Measurements from ENCODE around the gene NUP188. TPM values are rescaled to one million over a fixed set of nuclear protein-coding genes. Genes with fewer than 3 reads are reported as not detected.

Gene NUP188
- total and polyA plus RNA-seq, 2 of the 13 experiments (the other 11 are each of a cell fraction or from before 2014, with no cell fraction given) = 28.0 to 38.5 TPM

GRCh38 chr9:128917151-128917849 is 30.2 kb upstream of the NUP188 start (continued):
- TF ChIP-seq MBD4 (IDR thresholded peaks at IDR 0.05; ENCODE audit: borderline replicate concordance, low read length) (no peak), KLF12 (CRISPR knock-in tag; IDR thresholded peaks at IDR 0.05; ENCODE audit: borderline replicate concordance) (peak; percentile 60; the same call in 1 of the 2 replicates), THYN1 (CRISPR knock-in tag; IDR thresholded peaks at IDR 0.05; ENCODE audit: borderline replicate concordance, low read depth) (no peak), HIVEP1 (CRISPR knock-in tag; IDR thresholded peaks at IDR 0.05) (no peak; the same call in 1 of the 2 replicates), ZC3H13 (CRISPR knock-in tag; IDR thresholded peaks at IDR 0.05) (peak; percentile 83), STAT5B (CRISPR knock-in tag; IDR thresholded peaks at IDR 0.05) (no peak), TEAD3 (CRISPR knock-in tag; optimal IDR thresholded peaks at IDR 0.05; ENCODE audit: borderline replicate concordance) (peak; percentile 19), GPBP1L1 (CRISPR knock-in tag; IDR thresholded peaks at IDR 0.05) (no peak), KLF6 (CRISPR knock-in tag; IDR thresholded peaks at IDR 0.05) (no peak), ZNF3 (CRISPR knock-in tag; IDR thresholded peaks at IDR 0.05) (no peak), GATAD2A (CRISPR knock-in tag; IDR thresholded peaks at IDR 0.05) (peak; percentile 87; the same call in 1 of the 2 replicates), NFKBIZ (CRISPR knock-in tag; IDR thresholded peaks at IDR 0.05) (no peak), E2F5 (CRISPR knock-in tag; conservative IDR thresholded peaks at IDR 0.05) (no peak), ZEB1 (IDR thresholded peaks at IDR 0.05; ENCODE audit: insufficient replicate concordance, low read depth) (no peak), ZNF260 (CRISPR knock-in tag; IDR thresholded peaks at IDR 0.05; ENCODE audit: borderline replicate concordance, low read depth) (no peak), ZNF773 (CRISPR knock-in tag; IDR thresholded peaks at IDR 0.05; ENCODE audit: borderline replicate concordance) (no peak), ZNF724P (CRISPR knock-in tag; IDR thresholded peaks at IDR 0.05; ENCODE audit: borderline replicate concordance) (no peak), RFXAP (CRISPR knock-in tag; IDR thresholded peaks at IDR 0.05; ENCODE audit: borderline replicate concordance) (no peak), ZNF552 (CRISPR knock-in tag; IDR thresholded peaks at IDR 0.05; ENCODE audit: borderline replicate concordance) (no peak), WIZ (CRISPR knock-in tag; IDR thresholded peaks at IDR 0.05) (0 out of 2 replicates have a peak, but pooled peaks have one; percentile 29), ZBTB49 (CRISPR knock-in tag; IDR thresholded peaks at IDR 0.05; ENCODE audit: borderline replicate concordance) (no peak), ZSCAN30 (CRISPR knock-in tag; IDR thresholded peaks at IDR 0.05) (no peak), ZNF569 (CRISPR knock-in tag; IDR thresholded peaks at IDR 0.05; ENCODE audit: borderline replicate concordance) (no peak), GPN1 (CRISPR knock-in tag; IDR thresholded peaks at IDR 0.05; ENCODE audit: borderline replicate concordance) (no peak), FOXA3 (CRISPR knock-in tag; IDR thresholded peaks at IDR 0.05) (peak; percentile 67)
- TF ChIP-seq, protein P1, sequence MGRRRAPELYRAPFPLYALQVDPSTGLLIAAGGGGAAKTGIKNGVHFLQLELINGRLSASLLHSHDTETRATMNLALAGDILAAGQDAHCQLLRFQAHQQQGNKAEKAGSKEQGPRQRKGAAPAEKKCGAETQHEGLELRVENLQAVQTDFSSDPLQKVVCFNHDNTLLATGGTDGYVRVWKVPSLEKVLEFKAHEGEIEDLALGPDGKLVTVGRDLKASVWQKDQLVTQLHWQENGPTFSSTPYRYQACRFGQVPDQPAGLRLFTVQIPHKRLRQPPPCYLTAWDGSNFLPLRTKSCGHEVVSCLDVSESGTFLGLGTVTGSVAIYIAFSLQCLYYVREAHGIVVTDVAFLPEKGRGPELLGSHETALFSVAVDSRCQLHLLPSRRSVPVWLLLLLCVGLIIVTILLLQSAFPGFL (CRISPR knock-in tag; IDR thresholded peaks at IDR 0.05) = no peak

Measured in HepG2 (cell line).